Measurements from ENCODE around the gene DVL3. TPM values are rescaled to one million over a fixed set of nuclear protein-coding genes. Genes with fewer than 3 reads are reported as not detected.
A peak's percentile ranks its signal among the peaks of the same experiment; 100 is the strongest.

The DVL3 gene
- total RNA-seq, 4 donors from 2014 or later: 28.9 to 45.2 (median 34.4) TPM

GRCh38 chr3:184174646-184175492 lies 19.7 kb downstream of the DVL3 start, which contains the start of gene AP2M1:
AP2M1 (plus strand) TSS chr3:184174855; CDS start chr3:184176994, 2,139 bp downstream.
- no peak for TF ChIP-seq CTCF (IDR thresholded peaks at IDR 0.05)
- TF ChIP-seq POLR2A (IDR thresholded peaks at IDR 0.05): peak in 3 of 4 donors; percentile 66 to 87 (median 79)
- peaks cover 48 to 77% (median 59%) of the 10 kb centered on the region in 3 donors for H3K4me1 ChIP-seq
- H3K4me3 ChIP-seq: peak within 1 kb of the TSS; percentile 97 to 100 (median 99)
- H3K27ac ChIP-seq: peak within 1 kb of the TSS; percentile 96 to 98 (median 98)
- WGBS, 2 donors: 0 to 1% methylated on average over 21 to 49 of the region's 73 CpGs
- no peaks in the 10 kb centered on the region for H3K9me3 ChIP-seq
- peak; percentile 94 for DNase-seq
- peaks cover 28 to 54% (median 38%) of the 10 kb centered on the region in 3 donors for H3K36me3 ChIP-seq
- H3K27me3 ChIP-seq: no peaks in the 10 kb centered on the region
- intact Hi-C loops (cut with DNase I): no loop called here

- peaks cover 29 to 54% (median 42%) of the 10 kb centered on the region in 3 donors for H3K36me3 ChIP-seq
Measured at GRCh38 chr3:184175506-184175905, 20.3 kb downstream of the DVL3 start.

GRCh38 chr3:184175981-184176376 lies 20.8 kb downstream of the DVL3 start:
- DNase-seq: no peak
- Histone ChIP-seq H3K27ac (peak overlapping the region; percentile 96 to 98 (median 98)), H3K4me1 (peaks cover 48 to 73% (median 59%) of the 10 kb centered on the region in 3 donors), H3K36me3 (peaks cover 30 to 54% (median 42%) of the 10 kb centered on the region in 3 donors), H3K9me3 (no peaks in the 10 kb centered on the region), H3K4me3 (peak overlapping the region; percentile 97 to 100 (median 99)), H3K27me3 (no peaks in the 10 kb centered on the region)
- TF ChIP-seq POLR2A (IDR thresholded peaks at IDR 0.05) (no peak), CTCF (IDR thresholded peaks at IDR 0.05) (no peak)
- whole genome bisulfite sequencing, 2 donors: 16 to 21% methylated on average over 3 of the region's 3 CpGs
- intact Hi-C loops (cut with DNase I): no loop called here

More at GRCh38 chr3:184175506-184175905, 20.3 kb downstream of the DVL3 start:
- no peaks in the 10 kb centered on the region for H3K27me3 ChIP-seq
- 4 to 17% methylated on average over 7 to 8 of the region's 8 CpGs for WGBS, 2 donors
- DNase-seq: no peak
- H3K4me1 ChIP-seq: peaks cover 48 to 77% (median 59%) of the 10 kb centered on the region in 3 donors
- H3K9me3 ChIP-seq: no peaks in the 10 kb centered on the region
- peak overlapping the region; percentile 96 to 98 (median 98) for H3K27ac ChIP-seq
- no peak for TF ChIP-seq POLR2A (IDR thresholded peaks at IDR 0.05)
- no peak for TF ChIP-seq CTCF (IDR thresholded peaks at IDR 0.05)
- intact Hi-C loops (cut with DNase I): no loop called here
- H3K4me3 ChIP-seq: peak overlapping the region; percentile 97 to 100 (median 99)

DNA sequence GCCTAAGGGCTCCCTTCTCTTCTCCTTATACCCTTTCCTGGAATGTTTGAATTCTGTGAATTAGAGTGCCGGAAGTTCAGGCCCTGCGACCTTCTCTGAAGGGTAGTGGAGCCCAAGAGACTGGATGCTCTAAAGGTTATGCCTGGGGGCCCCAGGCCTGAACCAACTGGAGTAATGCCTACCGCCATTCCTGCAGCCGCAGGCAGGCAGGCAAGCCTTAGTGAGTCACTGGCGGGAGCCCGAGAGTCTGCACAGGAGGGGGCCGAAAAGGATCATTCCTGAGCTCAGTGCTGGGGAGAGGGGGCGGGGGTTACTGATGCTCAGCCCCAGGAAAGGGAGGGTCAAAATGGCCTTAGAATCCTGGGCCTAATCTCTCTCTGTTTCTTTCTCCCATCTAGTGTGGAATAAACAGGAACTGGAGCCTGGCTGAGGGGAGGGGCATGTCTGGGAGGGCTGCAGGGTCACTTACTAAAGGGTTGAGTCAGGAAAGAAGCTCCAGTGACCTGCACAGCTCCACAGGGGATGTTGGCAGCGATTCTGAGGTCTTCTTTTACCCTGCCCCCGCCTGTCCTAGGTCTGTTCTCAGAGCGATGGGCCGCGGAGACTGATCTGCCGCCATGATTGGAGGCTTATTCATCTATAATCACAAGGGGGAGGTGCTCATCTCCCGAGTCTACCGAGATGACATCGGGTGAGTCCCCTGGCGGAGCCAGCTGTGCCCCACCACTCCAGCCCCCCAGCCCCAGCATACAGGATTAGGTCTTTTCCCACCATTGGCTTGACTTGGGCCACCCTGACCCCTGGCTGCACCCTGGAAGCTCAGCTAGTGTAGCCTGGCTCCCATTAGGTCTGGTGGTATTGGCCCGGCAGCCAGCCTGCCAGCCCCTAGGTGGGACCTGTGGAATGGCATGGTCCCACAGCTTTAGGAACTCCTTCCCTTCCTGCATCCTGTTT lies 21.5 kb downstream of the DVL3 start:
- peaks cover 37 to 54% (median 47%) of the 10 kb centered on the region in 3 donors for H3K36me3 ChIP-seq
- H3K27ac ChIP-seq: peak overlapping the region; percentile 96 to 98 (median 98)
- H3K4me1 ChIP-seq: peaks cover 43 to 66% (median 54%) of the 10 kb centered on the region in 3 donors
- WGBS, 2 donors: 27 to 36% methylated on average over 9 to 15 of the region's 19 CpGs
- no peak for TF ChIP-seq POLR2A (IDR thresholded peaks at IDR 0.05)
- no peak for TF ChIP-seq CTCF (IDR thresholded peaks at IDR 0.05)
- no peaks in the 10 kb centered on the region for H3K27me3 ChIP-seq
- no peaks in the 10 kb centered on the region for H3K9me3 ChIP-seq
- intact Hi-C loops (cut with DNase I): no loop called here
- peak overlapping the region; percentile 97 to 100 (median 99) for H3K4me3 ChIP-seq
- no peak for DNase-seq

Data from esophagus squamous epithelium (tissue), 5 donors.